Measurements from ENCODE around the gene P4HA1.

P4HA1 gene

DNA sequence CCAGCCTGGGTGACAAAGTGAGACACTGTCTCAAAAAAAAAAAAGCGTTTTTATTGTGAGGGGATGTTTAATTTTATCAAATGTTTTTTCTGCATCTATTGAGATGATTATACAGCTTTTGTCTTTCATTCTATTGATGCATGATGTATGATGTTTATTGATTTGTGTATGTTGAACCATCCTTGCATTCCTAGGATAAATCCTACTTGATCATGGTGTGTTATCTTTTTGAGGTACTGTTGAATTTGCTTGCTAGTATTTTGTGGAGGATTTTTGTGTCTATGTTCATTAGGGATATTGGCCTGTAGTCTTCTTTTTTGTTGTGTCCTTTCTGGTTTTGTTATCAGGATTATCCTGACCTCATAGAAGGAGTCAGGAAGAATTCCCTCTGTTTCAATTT lies 119.8 kb downstream of the P4HA1 start:
- DNase-seq, result no peak

All from NCI-H524 (cell line).